ENCODE data around the gene OR52I1.

The OR52I1 gene

GRCh38 chr11:4551346-4551979, 42.4 kb upstream of the OR52I1 start:
- TF ChIP-seq SIN3A (IDR thresholded peaks at IDR 0.05; ENCODE audit: borderline replicate concordance, insufficient read depth, low read length), result no peak
- TF ChIP-seq REST (IDR thresholded peaks at IDR 0.05; ENCODE audit: insufficient read depth in 1 of 2, low read depth in 2 of 2, low read length in 2 of 2), result no peak
- TF ChIP-seq FOXP2 (optimal IDR thresholded peaks at IDR 0.05; ENCODE audit: borderline replicate concordance, extremely low read depth, extremely low read length, insufficient read depth), result no peak
- no peak for TF ChIP-seq POLR2AphosphoS5 (IDR thresholded peaks at IDR 0.05; ENCODE audit: low read depth, low read length)
- TF ChIP-seq TAF1 (IDR thresholded peaks at IDR 0.05; ENCODE audit: borderline replicate concordance, insufficient read depth, low read length), result no peak

- TF ChIP-seq POLR2AphosphoS5 (IDR thresholded peaks at IDR 0.05; ENCODE audit: low read depth, low read length), result no peak
- no peak for TF ChIP-seq FOXP2 (optimal IDR thresholded peaks at IDR 0.05; ENCODE audit: borderline replicate concordance, extremely low read depth, extremely low read length, insufficient read depth)
- TF ChIP-seq TAF1 (IDR thresholded peaks at IDR 0.05; ENCODE audit: borderline replicate concordance, insufficient read depth, low read length), result no peak
- no peak for TF ChIP-seq REST (IDR thresholded peaks at IDR 0.05; ENCODE audit: insufficient read depth in 1 of 2, low read depth in 2 of 2, low read length in 2 of 2)
- TF ChIP-seq SIN3A (IDR thresholded peaks at IDR 0.05; ENCODE audit: borderline replicate concordance, insufficient read depth, low read length), result no peak
Observed at GRCh38 chr11:4559527-4560440, 34.1 kb upstream of the OR52I1 start.

- TF ChIP-seq SIN3A (IDR thresholded peaks at IDR 0.05; ENCODE audit: borderline replicate concordance, insufficient read depth, low read length), result no peak
- no peak for TF ChIP-seq POLR2AphosphoS5 (IDR thresholded peaks at IDR 0.05; ENCODE audit: low read depth, low read length)
- TF ChIP-seq TAF1 (IDR thresholded peaks at IDR 0.05; ENCODE audit: borderline replicate concordance, insufficient read depth, low read length), result no peak
- TF ChIP-seq FOXP2 (optimal IDR thresholded peaks at IDR 0.05; ENCODE audit: borderline replicate concordance, extremely low read depth, extremely low read length, insufficient read depth), result no peak
- TF ChIP-seq REST (IDR thresholded peaks at IDR 0.05; ENCODE audit: insufficient read depth in 1 of 2, low read depth in 2 of 2, low read length in 2 of 2), result no peak
Observed at GRCh38 chr11:4560467-4560866, 33.4 kb upstream of the OR52I1 start.

- TF ChIP-seq SIN3A (IDR thresholded peaks at IDR 0.05; ENCODE audit: borderline replicate concordance, insufficient read depth, low read length) (no peak), REST (IDR thresholded peaks at IDR 0.05; ENCODE audit: insufficient read depth in 1 of 2, low read depth in 2 of 2, low read length in 2 of 2) (no peak), FOXP2 (optimal IDR thresholded peaks at IDR 0.05; ENCODE audit: borderline replicate concordance, extremely low read depth, extremely low read length, insufficient read depth) (no peak), POLR2AphosphoS5 (IDR thresholded peaks at IDR 0.05; ENCODE audit: low read depth, low read length) (no peak), TAF1 (IDR thresholded peaks at IDR 0.05; ENCODE audit: borderline replicate concordance, insufficient read depth, low read length) (no peak)
Observed at GRCh38 chr11:4565371-4565770, 28.5 kb upstream of the OR52I1 start.
